Tongue (tissue), 2 donors: ENCODE results near the gene SPNS3. TPM values are rescaled to one million over a fixed set of nuclear protein-coding genes. Genes with fewer than 3 reads are reported as not detected.

Experiments used
- DNase-seq: peaks from one replicate; pipeline ENCODE4 v3.0.0-alpha.2; 2015
- total RNA-seq: library from RNA; depleted of rRNA; stranded (reverse); fragments of >200 nt; gene quantifications from one replicate; pipeline ENCODE4 v1.2.3, GENCODE V29; 2014

SPNS3 gene
- 1.1 TPM for total RNA-seq

GRCh38 chr17:4433515-4434031 is at the start of gene SPNS3:
Gene SPNS3, plus strand, starts transcription at chr17:4433940. Its CDS starts 28 bp downstream, at chr17:4433968.
- no peak for DNase-seq

- DNase-seq: no peak
Measured at GRCh38 chr17:4386406-4386805, 47.3 kb upstream of the SPNS3 start.

GRCh38 chr17:4387137-4387536 is 46.6 kb upstream of the SPNS3 start:
- no peak for DNase-seq

- no peak for DNase-seq
Measured at GRCh38 chr17:4389079-4389478, 44.7 kb upstream of the SPNS3 start.

- peak; percentile 46 for DNase-seq
Measured at GRCh38 chr17:4393806-4394205, 39.9 kb upstream of the SPNS3 start.

GRCh38 chr17:4394208-4395110 is 39.3 kb upstream of the SPNS3 start:
- DNase-seq: no peak

GRCh38 chr17:4395111-4395478 is 38.6 kb upstream of the SPNS3 start:
- DNase-seq: no peak

- no peak for DNase-seq
Measured at GRCh38 chr17:4397840-4398239, 35.9 kb upstream of the SPNS3 start.

GRCh38 chr17:4405038-4405669 is 28.6 kb upstream of the SPNS3 start:
- no peak for DNase-seq

- DNase-seq: no peak
Measured at GRCh38 chr17:4405699-4406098, 28.0 kb upstream of the SPNS3 start.

GRCh38 chr17:4406386-4406785 is 27.4 kb upstream of the SPNS3 start:
- no peak for DNase-seq

- no peak for DNase-seq
Measured at GRCh38 chr17:4407216-4407615, 26.5 kb upstream of the SPNS3 start.

GRCh38 chr17:4407851-4408250 is 25.9 kb upstream of the SPNS3 start:
- peak; percentile 13 for DNase-seq

- no peak for DNase-seq
Measured at GRCh38 chr17:4409659-4410058, 24.1 kb upstream of the SPNS3 start.

- no peak for DNase-seq
Measured at GRCh38 chr17:4411201-4411600, 22.5 kb upstream of the SPNS3 start.

- peak; percentile 97 for DNase-seq
Measured at GRCh38 chr17:4412933-4413831, 20.6 kb upstream of the SPNS3 start.

GRCh38 chr17:4417129-4417667 is 16.5 kb upstream of the SPNS3 start:
- no peak for DNase-seq

- DNase-seq: peak; percentile 70
Measured at GRCh38 chr17:4420692-4421131, 13.0 kb upstream of the SPNS3 start.

GRCh38 chr17:4422864-4423263 is 10.9 kb upstream of the SPNS3 start:
- no peak for DNase-seq

GRCh38 chr17:4425398-4425797 is 8.3 kb upstream of the SPNS3 start:
- no peak for DNase-seq

- no peak for DNase-seq
Measured at GRCh38 chr17:4426499-4427208, 7.1 kb upstream of the SPNS3 start.
